Endothelial cell (in vitro differentiated cells): ENCODE measurements around the gene RBFOX2. TPM values are rescaled to one million over a fixed set of nuclear protein-coding genes. Genes with fewer than 3 reads are reported as not detected.

ENCODE experiments used
- DNase-seq: peaks from one replicate; pipeline ENCODE4 v3.0.0; 2021; ENCODE audit warnings: low spot score
- H3K27ac Mint-ChIP-seq: one replicate; pipeline ENCODE4 v1.8.0; 2021; ENCODE audit warnings: mixed read lengths, inconsistent platforms; ENCODE audit not compliant: unreplicated experiment
- H3K27me3 Mint-ChIP-seq: one replicate; pipeline ENCODE4 v1.8.0; 2021; ENCODE audit warnings: mild to moderate bottlenecking, moderate library complexity, mixed read lengths, inconsistent platforms; ENCODE audit not compliant: unreplicated experiment
- H3K36me3 Mint-ChIP-seq: one replicate; pipeline ENCODE4 v1.8.0; 2021; ENCODE audit warnings: mild to moderate bottlenecking, low read depth, mixed read lengths, inconsistent platforms; ENCODE audit not compliant: unreplicated experiment
- H3K4me1 Mint-ChIP-seq: one replicate; pipeline ENCODE4 v1.8.0; 2021; ENCODE audit warnings: mild to moderate bottlenecking, mixed read lengths, inconsistent platforms; ENCODE audit not compliant: unreplicated experiment
- H3K4me3 Mint-ChIP-seq: one replicate; pipeline ENCODE4 v1.8.0; 2021; ENCODE audit warnings: mild to moderate bottlenecking, mixed read lengths, inconsistent platforms; ENCODE audit not compliant: unreplicated experiment
- H3K9me3 Mint-ChIP-seq: one replicate; pipeline ENCODE4 v1.8.0; 2021; ENCODE audit warnings: mixed read lengths, inconsistent platforms; ENCODE audit not compliant: unreplicated experiment
- total RNA-seq: library from RNA; stranded (reverse); fragmentation: NEBNext Ultra II Directional; extraction: Animal tissue kit (Norgen Biotek cat#: 25700); gene quantifications from one replicate; pipeline ENCODE4 v1.2.1, GENCODE V29; 2021; ENCODE audit not compliant: unreplicated experiment
- TF ChIP-seq, protein P1 (sequence below): fragments of 200-600 bp; sonication (generic); IDR thresholded peaks from one replicate; pipeline ENCODE4 v1.5.0; 2021; ENCODE audit warnings: antibody characterized with exemption; ENCODE audit not compliant: unreplicated experiment

RBFOX2 gene
- total RNA-seq, 1 donor from 2014 or later, result 228 TPM

- H3K36me3 Mint-ChIP-seq, result peaks cover 5% of the 10 kb centered on the region
- H3K4me3 Mint-ChIP-seq, result peak overlapping the region; percentile 91
- H3K27me3 Mint-ChIP-seq, result peaks cover 8% of the 10 kb centered on the region
- no peak for DNase-seq
- H3K27ac Mint-ChIP-seq, result peak overlapping the region; percentile 98
- H3K9me3 Mint-ChIP-seq, result no peaks in the 10 kb centered on the region
- peaks cover 67% of the 10 kb centered on the region for H3K4me1 Mint-ChIP-seq
- TF ChIP-seq, protein P1, sequence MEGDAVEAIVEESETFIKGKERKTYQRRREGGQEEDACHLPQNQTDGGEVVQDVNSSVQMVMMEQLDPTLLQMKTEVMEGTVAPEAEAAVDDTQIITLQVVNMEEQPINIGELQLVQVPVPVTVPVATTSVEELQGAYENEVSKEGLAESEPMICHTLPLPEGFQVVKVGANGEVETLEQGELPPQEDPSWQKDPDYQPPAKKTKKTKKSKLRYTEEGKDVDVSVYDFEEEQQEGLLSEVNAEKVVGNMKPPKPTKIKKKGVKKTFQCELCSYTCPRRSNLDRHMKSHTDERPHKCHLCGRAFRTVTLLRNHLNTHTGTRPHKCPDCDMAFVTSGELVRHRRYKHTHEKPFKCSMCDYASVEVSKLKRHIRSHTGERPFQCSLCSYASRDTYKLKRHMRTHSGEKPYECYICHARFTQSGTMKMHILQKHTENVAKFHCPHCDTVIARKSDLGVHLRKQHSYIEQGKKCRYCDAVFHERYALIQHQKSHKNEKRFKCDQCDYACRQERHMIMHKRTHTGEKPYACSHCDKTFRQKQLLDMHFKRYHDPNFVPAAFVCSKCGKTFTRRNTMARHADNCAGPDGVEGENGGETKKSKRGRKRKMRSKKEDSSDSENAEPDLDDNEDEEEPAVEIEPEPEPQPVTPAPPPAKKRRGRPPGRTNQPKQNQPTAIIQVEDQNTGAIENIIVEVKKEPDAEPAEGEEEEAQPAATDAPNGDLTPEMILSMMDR, result no peak
Observed at GRCh38 chr22:35837101-35837727, 191.4 kb downstream of the RBFOX2 start.

DNA sequence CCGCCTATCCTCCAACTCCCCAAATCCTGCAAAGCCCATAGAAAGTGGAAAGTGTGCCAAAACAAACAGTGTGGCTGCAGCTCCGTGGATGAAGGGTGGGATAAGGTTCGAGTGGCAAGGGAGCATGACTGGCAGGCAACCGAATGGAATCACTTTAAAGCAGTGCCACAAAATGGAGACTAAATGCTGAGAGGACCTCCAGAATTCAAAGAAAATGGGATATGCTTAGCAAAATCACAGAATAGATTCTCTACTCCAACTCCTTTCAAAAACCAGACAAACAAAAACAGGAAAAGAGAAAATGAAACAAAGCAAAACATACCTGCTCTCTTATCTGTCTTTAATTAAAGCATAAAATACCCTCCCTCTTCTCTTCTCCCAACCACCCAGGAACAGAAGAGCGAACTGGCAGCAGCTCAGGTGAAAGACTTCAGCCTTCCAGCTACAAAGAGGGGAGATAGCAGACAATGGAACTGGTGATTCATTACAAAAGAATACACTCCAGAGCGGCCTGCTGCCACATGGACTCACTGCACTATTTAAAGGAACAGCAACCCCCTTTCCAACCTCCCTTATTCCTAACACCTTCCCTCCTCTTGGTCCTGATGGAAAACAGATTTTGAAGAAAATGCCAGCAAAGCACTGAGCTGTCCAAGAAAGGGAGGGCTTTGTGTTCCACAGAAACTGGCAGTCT lies 192.5 kb downstream of the RBFOX2 start:
- Mint-ChIP-seq H3K9me3 (no peaks in the 10 kb centered on the region), H3K4me3 (peak overlapping the region; percentile 91), H3K4me1 (peaks cover 64% of the 10 kb centered on the region), H3K27me3 (peaks cover 8% of the 10 kb centered on the region), H3K36me3 (peaks cover 5% of the 10 kb centered on the region), H3K27ac (peak overlapping the region; percentile 80)
- TF ChIP-seq, protein P1, result no peak
- no peak for DNase-seq

DNA sequence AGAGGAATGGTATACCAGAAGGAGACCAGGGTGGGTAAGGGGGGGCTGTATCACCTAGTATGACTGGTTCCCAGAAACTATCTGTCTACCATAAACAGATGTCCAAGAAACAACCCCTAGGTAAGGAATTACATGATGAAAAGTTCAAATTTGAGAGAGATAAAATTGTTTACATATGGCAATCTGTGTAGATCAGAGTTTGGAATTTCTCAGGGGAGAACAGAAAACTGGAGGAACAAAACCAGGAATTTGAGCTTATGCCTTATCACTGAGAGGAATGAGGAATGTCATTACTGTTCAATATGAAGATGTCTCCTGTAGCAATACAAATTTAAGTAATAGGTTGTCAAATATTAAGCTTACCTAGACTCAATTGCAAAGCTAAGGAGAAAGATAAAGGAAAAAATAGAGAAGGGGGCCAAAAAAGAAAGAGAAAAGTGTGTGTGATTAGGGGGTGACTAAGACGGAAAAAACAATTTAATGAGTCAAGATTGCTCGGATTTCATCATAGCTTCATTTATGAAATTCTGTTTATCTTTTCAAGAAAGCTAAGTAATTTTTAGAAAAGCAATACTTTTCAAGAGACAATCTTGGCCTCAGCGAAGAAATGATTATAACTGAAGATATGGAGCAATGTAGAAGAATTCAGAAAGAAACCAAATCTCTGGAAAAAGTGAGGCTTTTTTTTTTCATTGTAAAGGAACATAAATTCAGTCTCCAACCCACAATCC lies 193.2 kb downstream of the RBFOX2 start:
- no peaks in the 10 kb centered on the region for H3K9me3 Mint-ChIP-seq
- H3K27ac Mint-ChIP-seq, result peak overlapping the region; percentile 80
- peaks cover 8% of the 10 kb centered on the region for H3K27me3 Mint-ChIP-seq
- H3K4me3 Mint-ChIP-seq, result peak overlapping the region; percentile 91
- no peak for DNase-seq
- H3K4me1 Mint-ChIP-seq, result peaks cover 67% of the 10 kb centered on the region
- TF ChIP-seq, protein P1, result no peak
- H3K36me3 Mint-ChIP-seq, result peaks cover 5% of the 10 kb centered on the region

DNA sequence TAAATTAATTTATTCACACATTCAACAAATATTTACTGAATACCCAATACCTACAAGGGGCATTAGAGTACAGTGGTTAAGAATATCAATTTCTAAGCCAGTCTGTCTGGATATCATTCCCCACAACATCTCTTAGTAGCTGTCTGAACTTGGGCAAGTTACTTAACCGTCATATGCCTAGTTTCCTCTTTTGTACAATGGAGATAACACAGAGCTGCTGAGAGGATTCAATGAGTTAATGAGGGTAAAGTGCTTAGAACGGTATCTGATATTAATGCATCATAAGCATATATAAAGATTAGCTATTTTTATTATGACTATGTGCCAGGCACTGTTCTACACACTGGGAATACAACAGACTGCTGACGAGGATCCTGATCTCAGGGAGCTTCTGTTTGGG lies 194.6 kb downstream of the RBFOX2 start:
- TF ChIP-seq, protein P1, result no peak
- H3K4me3 Mint-ChIP-seq, result peak overlapping the region; percentile 69
- H3K9me3 Mint-ChIP-seq, result no peaks in the 10 kb centered on the region
- DNase-seq, result no peak
- H3K27ac Mint-ChIP-seq, result peak overlapping the region; percentile 57
- H3K27me3 Mint-ChIP-seq, result peaks cover 5% of the 10 kb centered on the region
- peaks cover 68% of the 10 kb centered on the region for H3K4me1 Mint-ChIP-seq
- peaks cover 5% of the 10 kb centered on the region for H3K36me3 Mint-ChIP-seq
